WTC11 (cell line): ENCODE data around the gene LLGL2. TPM values are rescaled to one million over a fixed set of nuclear protein-coding genes. Genes with fewer than 3 reads are reported as not detected.

ENCODE experiments used
- ATAC-seq: fragments of 200-7000 bp; cut with Tn5 transposase; 2 replicates; pipeline ENCODE4 v1.10.0; 2021; ENCODE audit warnings: mild to moderate bottlenecking, moderate library complexity
- CTCF ChIA-PET: fragments of 300-600 bp; sonication (Branson Sonifier 250); formaldehyde crosslinking; loops from one replicate; lab custom pipeline; 2021; ENCODE audit warnings: antibody characterized with exemption; lab: Charles Lee
- POLR2A ChIA-PET: fragments of 350-600 bp; sonication (Branson Sonifier 250); formaldehyde crosslinking; loops from one replicate; lab custom pipeline; 2021; ENCODE audit warnings: antibody characterized with exemption; lab: Charles Lee
- DNase-seq: peaks from one replicate; pipeline ENCODE4 v3.0.0; 2021; ENCODE audit warnings: low spot score
- H3K27ac Mint-ChIP-seq: 2 replicates; pipeline ENCODE4 v1.8.0; 2021; ENCODE audit warnings: mixed read lengths
- H3K27me3 Mint-ChIP-seq: 2 replicates; pipeline ENCODE4 v1.8.0; 2021; ENCODE audit warnings: low read depth, mild to moderate bottlenecking, moderate library complexity, mixed read lengths
- H3K36me3 Mint-ChIP-seq: 2 replicates; pipeline ENCODE4 v1.8.0; 2021; ENCODE audit warnings: mixed read lengths
- H3K4me1 Mint-ChIP-seq: 2 replicates; pipeline ENCODE4 v1.8.0; 2022; ENCODE audit warnings: mixed read lengths
- H3K4me3 Mint-ChIP-seq: 2 replicates; pipeline ENCODE4 v1.8.0; 2021; ENCODE audit warnings: mild to moderate bottlenecking, moderate library complexity, mixed read lengths
- H3K9me3 Mint-ChIP-seq: 2 replicates; pipeline ENCODE4 v1.8.0; 2021; ENCODE audit warnings: mixed read lengths
- ESRRA ChIP-seq: sonication (generic); formaldehyde crosslinking; IDR thresholded peaks from 2 replicates; pipeline ENCODE4 v1.8.1; 2022; ENCODE audit warnings: mild to moderate bottlenecking, missing genetic modification reagents, borderline replicate concordance
- FOXP4 ChIP-seq: sonication (generic); formaldehyde crosslinking; IDR thresholded peaks from 2 replicates; pipeline ENCODE4 v1.8.0; 2022; ENCODE audit warnings: mild to moderate bottlenecking, missing genetic modification reagents
- GTF2I ChIP-seq: fragments of 250-450 bp; sonication (Bioruptor Pico); conservative IDR thresholded peaks from 2 replicates; pipeline ENCODE4 v1.4.0; 2021; ENCODE audit warnings: mild to moderate bottlenecking
- HMGA2 ChIP-seq: fragments of 250-450 bp; sonication (Bioruptor Pico); IDR thresholded peaks from 2 replicates; pipeline ENCODE4 v1.4.0; 2021; ENCODE audit warnings: mild to moderate bottlenecking, moderate library complexity
- OVOL2 ChIP-seq: fragments of 250-450 bp; sonication (Bioruptor Pico); IDR thresholded peaks from 2 replicates; pipeline ENCODE4 v1.9.0; 2021; ENCODE audit warnings: mild to moderate bottlenecking, borderline replicate concordance
- PRDM15 ChIP-seq: sonication (generic); formaldehyde crosslinking; IDR thresholded peaks from 2 replicates; pipeline ENCODE4 v1.8.0; 2022; ENCODE audit warnings: missing genetic modification reagents
- RORB ChIP-seq: fragments of 250-450 bp; sonication (Bioruptor Pico); IDR thresholded peaks from 2 replicates; pipeline ENCODE4 v1.9.0; 2021; ENCODE audit warnings: mild to moderate bottlenecking
- ZNF263 ChIP-seq: sonication (generic); formaldehyde crosslinking; IDR thresholded peaks from 2 replicates; pipeline ENCODE4 v1.8.1; 2022; ENCODE audit warnings: low read depth, mild to moderate bottlenecking, moderate library complexity, missing genetic modification reagents
- ZNF671 ChIP-seq: fragments of 250-450 bp; sonication (Bioruptor Pico); IDR thresholded peaks from 2 replicates; pipeline ENCODE4 v1.8.0; 2021; ENCODE audit warnings: mild to moderate bottlenecking
- total RNA-seq: library from RNA; stranded (reverse); gene quantifications from 3 replicates; pipeline ENCODE4 v1.2.3, GENCODE V29; 2021
- TF ChIP-seq, protein P1 (sequence below): sonication (generic); formaldehyde crosslinking; IDR thresholded peaks from 2 replicates; pipeline ENCODE4 v1.8.1; 2023; ENCODE audit warnings: mild to moderate bottlenecking, missing genetic modification reagents
- TF ChIP-seq, protein P2 (sequence below): sonication (generic); formaldehyde crosslinking; conservative IDR thresholded peaks from 2 replicates; pipeline ENCODE4 v1.8.1; 2022; ENCODE audit warnings: mild to moderate bottlenecking, missing genetic modification reagents
- TF ChIP-seq, protein P3 (sequence below): sonication (generic); formaldehyde crosslinking; IDR thresholded peaks from 2 replicates; pipeline ENCODE4 v1.8.1; 2023; ENCODE audit warnings: mild to moderate bottlenecking, missing genetic modification reagents, moderate library complexity
- TF ChIP-seq, protein P4 (sequence below): sonication (generic); formaldehyde crosslinking; IDR thresholded peaks from 2 replicates; pipeline ENCODE4 v1.8.1; 2022; ENCODE audit warnings: missing genetic modification reagents, borderline replicate concordance
- TF ChIP-seq, protein P5 (sequence below): fragments of 250-450 bp; sonication (Bioruptor Pico); IDR thresholded peaks from 2 replicates; pipeline ENCODE4 v1.9.0; 2021; ENCODE audit warnings: mild to moderate bottlenecking, borderline replicate concordance
- TF ChIP-seq, protein P6 (sequence below): sonication (generic); formaldehyde crosslinking; IDR thresholded peaks from 2 replicates; pipeline ENCODE4 v1.8.0; 2023; ENCODE audit warnings: mild to moderate bottlenecking, missing genetic modification reagents

LLGL2 gene
- total RNA-seq, 1 experiment from 2014 or later: 103 TPM

DNA sequence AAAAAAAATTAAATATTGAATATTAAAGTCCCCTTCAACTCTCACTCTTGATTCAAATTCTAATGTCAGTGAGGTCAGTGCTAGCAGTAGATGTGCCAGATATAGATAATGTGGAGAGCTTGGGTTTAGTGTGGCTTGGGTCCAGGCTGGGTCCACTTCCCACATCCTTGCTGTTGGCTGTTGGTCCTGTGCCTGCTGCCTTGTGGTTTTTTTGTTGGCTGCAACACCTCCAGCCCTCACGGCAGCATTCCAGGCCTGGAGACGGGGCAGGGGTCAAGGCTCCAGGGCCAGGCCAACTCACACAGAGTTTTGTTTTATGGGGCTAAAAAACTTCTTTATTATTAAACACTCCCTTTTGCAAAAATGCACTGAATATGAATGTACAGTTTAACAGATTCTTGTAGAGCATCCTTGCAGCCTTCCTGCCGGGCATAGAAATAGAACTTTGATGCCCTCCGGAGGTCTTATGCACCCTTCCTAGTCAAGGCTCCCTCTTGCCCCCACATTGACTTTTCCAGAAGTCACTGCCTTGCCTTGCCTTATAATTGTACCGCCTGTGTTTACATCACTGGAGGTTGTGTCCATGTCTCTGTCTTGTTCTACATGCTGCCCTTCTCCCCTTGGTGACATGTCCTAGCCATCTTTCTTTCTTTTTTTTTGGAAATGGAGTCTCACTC lies 36.6 kb downstream of the LLGL2 start:
- Mint-ChIP-seq H3K4me1 (no peaks in the 10 kb centered on the region), H3K27ac (no peak overlapping the region), H3K4me3 (no peak overlapping the region), H3K9me3 (no peaks in the 10 kb centered on the region), H3K27me3 (no peaks in the 10 kb centered on the region), H3K36me3 (no peaks in the 10 kb centered on the region; the same call in 1 of the 2 replicates)
- no peak for DNase-seq
- CTCF ChIA-PET: no interaction called here
- no peak for TF ChIP-seq RORB (CRISPR knock-in tag)
- TF ChIP-seq, protein P1, sequence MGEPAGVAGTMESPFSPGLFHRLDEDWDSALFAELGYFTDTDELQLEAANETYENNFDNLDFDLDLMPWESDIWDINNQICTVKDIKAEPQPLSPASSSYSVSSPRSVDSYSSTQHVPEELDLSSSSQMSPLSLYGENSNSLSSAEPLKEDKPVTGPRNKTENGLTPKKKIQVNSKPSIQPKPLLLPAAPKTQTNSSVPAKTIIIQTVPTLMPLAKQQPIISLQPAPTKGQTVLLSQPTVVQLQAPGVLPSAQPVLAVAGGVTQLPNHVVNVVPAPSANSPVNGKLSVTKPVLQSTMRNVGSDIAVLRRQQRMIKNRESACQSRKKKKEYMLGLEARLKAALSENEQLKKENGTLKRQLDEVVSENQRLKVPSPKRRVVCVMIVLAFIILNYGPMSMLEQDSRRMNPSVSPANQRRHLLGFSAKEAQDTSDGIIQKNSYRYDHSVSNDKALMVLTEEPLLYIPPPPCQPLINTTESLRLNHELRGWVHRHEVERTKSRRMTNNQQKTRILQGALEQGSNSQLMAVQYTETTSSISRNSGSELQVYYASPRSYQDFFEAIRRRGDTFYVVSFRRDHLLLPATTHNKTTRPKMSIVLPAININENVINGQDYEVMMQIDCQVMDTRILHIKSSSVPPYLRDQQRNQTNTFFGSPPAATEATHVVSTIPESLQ: no peak
- TF ChIP-seq ZNF671: no peak
- no peak for TF ChIP-seq GTF2I (CRISPR knock-in tag)
- TF ChIP-seq OVOL2 (CRISPR knock-in tag): no peak
- no peak for TF ChIP-seq PRDM15
- TF ChIP-seq, protein P2, sequence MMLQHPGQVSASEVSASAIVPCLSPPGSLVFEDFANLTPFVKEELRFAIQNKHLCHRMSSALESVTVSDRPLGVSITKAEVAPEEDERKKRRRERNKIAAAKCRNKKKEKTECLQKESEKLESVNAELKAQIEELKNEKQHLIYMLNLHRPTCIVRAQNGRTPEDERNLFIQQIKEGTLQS (CRISPR knock-in tag): no peak
- TF ChIP-seq, protein P3, sequence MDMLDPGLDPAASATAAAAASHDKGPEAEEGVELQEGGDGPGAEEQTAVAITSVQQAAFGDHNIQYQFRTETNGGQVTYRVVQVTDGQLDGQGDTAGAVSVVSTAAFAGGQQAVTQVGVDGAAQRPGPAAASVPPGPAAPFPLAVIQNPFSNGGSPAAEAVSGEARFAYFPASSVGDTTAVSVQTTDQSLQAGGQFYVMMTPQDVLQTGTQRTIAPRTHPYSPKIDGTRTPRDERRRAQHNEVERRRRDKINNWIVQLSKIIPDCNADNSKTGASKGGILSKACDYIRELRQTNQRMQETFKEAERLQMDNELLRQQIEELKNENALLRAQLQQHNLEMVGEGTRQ: no peak
- TF ChIP-seq HMGA2 (CRISPR knock-in tag): no peak
- TF ChIP-seq, protein P4, sequence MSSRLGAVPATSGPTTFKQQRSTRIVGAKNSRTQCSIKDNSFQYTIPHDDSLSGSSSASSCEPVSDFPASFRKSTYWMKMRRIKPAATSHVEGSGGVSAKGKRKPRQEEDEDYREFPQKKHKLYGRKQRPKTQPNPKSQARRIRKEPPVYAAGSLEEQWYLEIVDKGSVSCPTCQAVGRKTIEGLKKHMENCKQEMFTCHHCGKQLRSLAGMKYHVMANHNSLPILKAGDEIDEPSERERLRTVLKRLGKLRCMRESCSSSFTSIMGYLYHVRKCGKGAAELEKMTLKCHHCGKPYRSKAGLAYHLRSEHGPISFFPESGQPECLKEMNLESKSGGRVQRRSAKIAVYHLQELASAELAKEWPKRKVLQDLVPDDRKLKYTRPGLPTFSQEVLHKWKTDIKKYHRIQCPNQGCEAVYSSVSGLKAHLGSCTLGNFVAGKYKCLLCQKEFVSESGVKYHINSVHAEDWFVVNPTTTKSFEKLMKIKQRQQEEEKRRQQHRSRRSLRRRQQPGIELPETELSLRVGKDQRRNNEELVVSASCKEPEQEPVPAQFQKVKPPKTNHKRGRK: no peak
- TF ChIP-seq, protein P5, sequence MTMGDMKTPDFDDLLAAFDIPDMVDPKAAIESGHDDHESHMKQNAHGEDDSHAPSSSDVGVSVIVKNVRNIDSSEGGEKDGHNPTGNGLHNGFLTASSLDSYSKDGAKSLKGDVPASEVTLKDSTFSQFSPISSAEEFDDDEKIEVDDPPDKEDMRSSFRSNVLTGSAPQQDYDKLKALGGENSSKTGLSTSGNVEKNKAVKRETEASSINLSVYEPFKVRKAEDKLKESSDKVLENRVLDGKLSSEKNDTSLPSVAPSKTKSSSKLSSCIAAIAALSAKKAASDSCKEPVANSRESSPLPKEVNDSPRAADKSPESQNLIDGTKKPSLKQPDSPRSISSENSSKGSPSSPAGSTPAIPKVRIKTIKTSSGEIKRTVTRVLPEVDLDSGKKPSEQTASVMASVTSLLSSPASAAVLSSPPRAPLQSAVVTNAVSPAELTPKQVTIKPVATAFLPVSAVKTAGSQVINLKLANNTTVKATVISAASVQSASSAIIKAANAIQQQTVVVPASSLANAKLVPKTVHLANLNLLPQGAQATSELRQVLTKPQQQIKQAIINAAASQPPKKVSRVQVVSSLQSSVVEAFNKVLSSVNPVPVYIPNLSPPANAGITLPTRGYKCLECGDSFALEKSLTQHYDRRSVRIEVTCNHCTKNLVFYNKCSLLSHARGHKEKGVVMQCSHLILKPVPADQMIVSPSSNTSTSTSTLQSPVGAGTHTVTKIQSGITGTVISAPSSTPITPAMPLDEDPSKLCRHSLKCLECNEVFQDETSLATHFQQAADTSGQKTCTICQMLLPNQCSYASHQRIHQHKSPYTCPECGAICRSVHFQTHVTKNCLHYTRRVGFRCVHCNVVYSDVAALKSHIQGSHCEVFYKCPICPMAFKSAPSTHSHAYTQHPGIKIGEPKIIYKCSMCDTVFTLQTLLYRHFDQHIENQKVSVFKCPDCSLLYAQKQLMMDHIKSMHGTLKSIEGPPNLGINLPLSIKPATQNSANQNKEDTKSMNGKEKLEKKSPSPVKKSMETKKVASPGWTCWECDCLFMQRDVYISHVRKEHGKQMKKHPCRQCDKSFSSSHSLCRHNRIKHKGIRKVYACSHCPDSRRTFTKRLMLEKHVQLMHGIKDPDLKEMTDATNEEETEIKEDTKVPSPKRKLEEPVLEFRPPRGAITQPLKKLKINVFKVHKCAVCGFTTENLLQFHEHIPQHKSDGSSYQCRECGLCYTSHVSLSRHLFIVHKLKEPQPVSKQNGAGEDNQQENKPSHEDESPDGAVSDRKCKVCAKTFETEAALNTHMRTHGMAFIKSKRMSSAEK (CRISPR knock-in tag): no peak
- TF ChIP-seq, protein P6, sequence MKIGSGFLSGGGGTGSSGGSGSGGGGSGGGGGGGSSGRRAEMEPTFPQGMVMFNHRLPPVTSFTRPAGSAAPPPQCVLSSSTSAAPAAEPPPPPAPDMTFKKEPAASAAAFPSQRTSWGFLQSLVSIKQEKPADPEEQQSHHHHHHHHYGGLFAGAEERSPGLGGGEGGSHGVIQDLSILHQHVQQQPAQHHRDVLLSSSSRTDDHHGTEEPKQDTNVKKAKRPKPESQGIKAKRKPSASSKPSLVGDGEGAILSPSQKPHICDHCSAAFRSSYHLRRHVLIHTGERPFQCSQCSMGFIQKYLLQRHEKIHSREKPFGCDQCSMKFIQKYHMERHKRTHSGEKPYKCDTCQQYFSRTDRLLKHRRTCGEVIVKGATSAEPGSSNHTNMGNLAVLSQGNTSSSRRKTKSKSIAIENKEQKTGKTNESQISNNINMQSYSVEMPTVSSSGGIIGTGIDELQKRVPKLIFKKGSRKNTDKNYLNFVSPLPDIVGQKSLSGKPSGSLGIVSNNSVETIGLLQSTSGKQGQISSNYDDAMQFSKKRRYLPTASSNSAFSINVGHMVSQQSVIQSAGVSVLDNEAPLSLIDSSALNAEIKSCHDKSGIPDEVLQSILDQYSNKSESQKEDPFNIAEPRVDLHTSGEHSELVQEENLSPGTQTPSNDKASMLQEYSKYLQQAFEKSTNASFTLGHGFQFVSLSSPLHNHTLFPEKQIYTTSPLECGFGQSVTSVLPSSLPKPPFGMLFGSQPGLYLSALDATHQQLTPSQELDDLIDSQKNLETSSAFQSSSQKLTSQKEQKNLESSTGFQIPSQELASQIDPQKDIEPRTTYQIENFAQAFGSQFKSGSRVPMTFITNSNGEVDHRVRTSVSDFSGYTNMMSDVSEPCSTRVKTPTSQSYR: no peak
- no peak for TF ChIP-seq ZNF263
- no peak for TF ChIP-seq FOXP4
- no peak for TF ChIP-seq ESRRA
- POLR2A ChIA-PET: no interaction called here
- no peak for ATAC-seq
